ENCODE data around the gene ACOT4.

DNA sequence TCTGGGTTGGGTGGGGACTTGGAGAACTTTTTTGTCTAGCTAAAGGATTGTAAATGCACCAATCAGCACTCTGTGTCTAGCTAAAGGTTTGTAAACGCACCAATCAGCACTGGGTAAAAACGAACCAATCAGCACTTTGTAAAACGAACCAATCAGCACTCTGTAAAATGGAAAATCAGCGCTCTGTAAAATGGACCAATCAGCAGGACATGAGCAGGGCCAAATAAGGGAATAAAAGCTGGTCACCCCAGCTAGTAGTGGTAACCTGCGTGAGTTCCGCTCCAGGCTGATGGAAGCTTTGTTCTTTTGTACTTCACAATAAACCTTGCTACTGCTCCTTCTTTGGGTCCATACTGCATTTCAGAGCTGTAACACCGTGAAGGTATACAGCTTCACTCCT lies 24.3 kb upstream of the ACOT4 start:
- TF ChIP-seq, protein P1, sequence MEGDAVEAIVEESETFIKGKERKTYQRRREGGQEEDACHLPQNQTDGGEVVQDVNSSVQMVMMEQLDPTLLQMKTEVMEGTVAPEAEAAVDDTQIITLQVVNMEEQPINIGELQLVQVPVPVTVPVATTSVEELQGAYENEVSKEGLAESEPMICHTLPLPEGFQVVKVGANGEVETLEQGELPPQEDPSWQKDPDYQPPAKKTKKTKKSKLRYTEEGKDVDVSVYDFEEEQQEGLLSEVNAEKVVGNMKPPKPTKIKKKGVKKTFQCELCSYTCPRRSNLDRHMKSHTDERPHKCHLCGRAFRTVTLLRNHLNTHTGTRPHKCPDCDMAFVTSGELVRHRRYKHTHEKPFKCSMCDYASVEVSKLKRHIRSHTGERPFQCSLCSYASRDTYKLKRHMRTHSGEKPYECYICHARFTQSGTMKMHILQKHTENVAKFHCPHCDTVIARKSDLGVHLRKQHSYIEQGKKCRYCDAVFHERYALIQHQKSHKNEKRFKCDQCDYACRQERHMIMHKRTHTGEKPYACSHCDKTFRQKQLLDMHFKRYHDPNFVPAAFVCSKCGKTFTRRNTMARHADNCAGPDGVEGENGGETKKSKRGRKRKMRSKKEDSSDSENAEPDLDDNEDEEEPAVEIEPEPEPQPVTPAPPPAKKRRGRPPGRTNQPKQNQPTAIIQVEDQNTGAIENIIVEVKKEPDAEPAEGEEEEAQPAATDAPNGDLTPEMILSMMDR (conservative IDR thresholded peaks at IDR 0.05; ENCODE audit: low read depth, low read length): no peak
- no peak for TF ChIP-seq EZH2 (IDR thresholded peaks at IDR 0.05; ENCODE audit: low read length, unreplicated experiment)

Measured in PC-3 (cell line).